ENCODE measurements around the gene TBPL1.
A peak's percentile ranks its signal among the peaks of the same experiment; 100 is the strongest.
"Not testable (repeated sequence)": the region's sequence is repeated elsewhere in the genome, so short reads cannot be mapped to it uniquely, and the experiment has no call there.

The TBPL1 gene

GRCh38 chr6:133952815-133953633, at the start of gene TBPL1:
TSS of gene TBPL1 (plus strand) at chr6:133953224. CDS start at chr6:133980126, 26,902 bp downstream.
- peak; percentile 92 for DNase-seq

GRCh38 chr6:133903855-133904254, 49.2 kb upstream of the TBPL1 start:
- no peak for DNase-seq

GRCh38 chr6:133906050-133906449, 47.0 kb upstream of the TBPL1 start:
- no peak for DNase-seq

- DNase-seq: peak; percentile 68
Observed at GRCh38 chr6:133916650-133917151, 36.3 kb upstream of the TBPL1 start.

- no peak for DNase-seq
Observed at GRCh38 chr6:133917781-133918180, 35.2 kb upstream of the TBPL1 start.

GRCh38 chr6:133918208-133918930, 34.7 kb upstream of the TBPL1 start:
- no peak for DNase-seq

- no peak for DNase-seq
Observed at GRCh38 chr6:133919362-133919761, 33.7 kb upstream of the TBPL1 start.

GRCh38 chr6:133921249-133921859, 31.7 kb upstream of the TBPL1 start:
- peak; percentile 22 for DNase-seq

- peak; percentile 31 for DNase-seq
Observed at GRCh38 chr6:133923938-133924593, 29.0 kb upstream of the TBPL1 start.

- not testable (repeated sequence) for DNase-seq
Observed at GRCh38 chr6:133931221-133931620, 21.8 kb upstream of the TBPL1 start.

- DNase-seq: not testable (repeated sequence)
Observed at GRCh38 chr6:133936352-133936751, 16.7 kb upstream of the TBPL1 start.

GRCh38 chr6:133937909-133938308, 15.1 kb upstream of the TBPL1 start:
- DNase-seq: no peak

- DNase-seq: no peak
Observed at GRCh38 chr6:133938533-133938932, 14.5 kb upstream of the TBPL1 start.

GRCh38 chr6:133939778-133940667, 13.0 kb upstream of the TBPL1 start:
- no peak for DNase-seq

GRCh38 chr6:133945158-133945557, 7.9 kb upstream of the TBPL1 start:
- no peak for DNase-seq

GRCh38 chr6:133947302-133947900, 5.6 kb upstream of the TBPL1 start:
- no peak for DNase-seq

GRCh38 chr6:133948472-133948871, 4.6 kb upstream of the TBPL1 start:
- no peak for DNase-seq

GRCh38 chr6:133951227-133951626, 1.8 kb upstream of the TBPL1 start:
- no peak for DNase-seq

GRCh38 chr6:133951881-133952814, 876 bp upstream of the TBPL1 start:
- peak; percentile 85 for DNase-seq
